Measurements from ENCODE around the gene CDK14. TPM values are rescaled to one million over a fixed set of nuclear protein-coding genes. Genes with fewer than 3 reads are reported as not detected.

The CDK14 gene
- total and polyA plus RNA-seq, 10 of the 15 experiments (the other 5 are each of a cell fraction or from before 2014, with no cell fraction given): 6.5 to 61.3 (median 24.2) TPM

DNA sequence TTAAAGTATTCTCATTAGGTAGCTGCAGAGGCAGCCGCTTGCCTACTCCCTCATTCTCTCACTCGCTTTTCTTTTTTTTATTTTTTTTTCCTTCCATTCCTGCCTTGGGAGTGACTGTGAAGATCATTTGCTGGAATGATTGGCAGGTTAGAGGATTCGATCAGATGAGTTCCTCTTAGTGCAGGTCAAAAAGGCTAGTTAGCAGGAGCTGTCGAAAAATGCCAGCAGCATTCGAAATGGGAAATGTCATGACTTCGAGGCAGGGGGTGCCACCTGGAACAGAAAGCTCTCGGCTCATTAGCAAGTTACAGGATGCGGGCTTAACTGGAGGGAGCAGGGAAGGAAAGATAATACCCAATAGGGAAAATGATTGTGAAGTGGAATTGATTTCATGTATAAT, 530.6 kb downstream of the CDK14 start (continued):
- TF ChIP-seq POLR2AphosphoS5 (IDR thresholded peaks at IDR 0.05; ENCODE audit: low read length) (no peak), IRF3 (IDR thresholded peaks at IDR 0.05) (no peak), STAT1 (conservative IDR thresholded peaks at IDR 0.05) (no peak)

DNA sequence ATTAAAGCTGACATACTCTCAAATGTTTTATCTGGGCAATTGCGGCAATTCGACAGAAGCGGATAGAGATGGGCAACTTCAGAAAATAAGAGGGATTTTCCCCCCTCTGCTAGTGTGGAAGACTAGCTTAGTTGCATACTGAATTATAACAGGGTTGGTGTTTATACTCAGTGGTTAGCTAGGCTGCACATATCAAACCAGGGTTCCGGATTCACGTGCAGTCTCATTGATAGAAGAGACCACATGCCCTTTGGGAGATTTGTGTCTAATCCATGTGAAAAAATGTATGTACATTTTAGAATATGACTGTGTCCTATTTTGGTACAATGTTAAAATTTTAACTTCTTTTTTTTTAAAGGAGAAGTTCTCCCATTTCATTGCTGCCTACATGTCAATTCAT, 531.2 kb downstream of the CDK14 start:
- Histone ChIP-seq H3K9ac (ENCODE audit: control insufficient read depth, insufficient read depth, low read length) (no peak overlapping the region), H3K27me3 (replicated peaks in 1 of 2; ENCODE audit: control insufficient read depth in 2 of 2, insufficient read depth in 2 of 2, low read length in 1 of 2) (no peaks in the 10 kb centered on the region), H3K9me3 (replicated peaks; ENCODE audit: control insufficient read depth, insufficient read depth, low read length) (no peaks in the 10 kb centered on the region), H4K20me1 (ENCODE audit: control insufficient read depth, insufficient read depth) (no peaks in the 10 kb centered on the region), H3K36me3 (ENCODE audit: control insufficient read depth in 2 of 2, insufficient read depth in 2 of 2, low read length in 1 of 2) (peaks cover 0 to 5% of the 10 kb centered on the region in 2 experiments; a peak in 1 of 4 replicates), H2AFZ (ENCODE audit: control insufficient read depth, low read depth, low read length) (no peak overlapping the region), H3K4me1 (ENCODE audit: control insufficient read depth, insufficient read depth, low read length) (no peaks in the 10 kb centered on the region), H3K79me2 (ENCODE audit: control insufficient read depth, insufficient read depth, low read length) (no peaks in the 10 kb centered on the region), H3K4me3 (no peak overlapping the region), H3K4me2 (ENCODE audit: control insufficient read depth, insufficient read depth) (no peak overlapping the region), H3K27ac (ENCODE audit: control insufficient read depth, insufficient read depth) (no peak overlapping the region)
- ChIA-PET RAD21 (ENCODE audit: unreplicated experiment) (no interaction called here), POLR2A (no interaction called here), SMC1A (ENCODE audit: uncharacterized antibody, unreplicated experiment) (interaction anchor here (0.8 to 1.2 kb wide), 3 partner anchors 9 to 674 kb away, joined by 3 to 4 read pairs (median 3); no protein-coding TSS in a partner anchor), CTCF (no interaction called here)
- FAIRE-seq (no peak), ATAC-seq (no peak), DNase-seq (ENCODE audit: low read depth, low spot score) (no peak)
- WGBS (ENCODE audit: insufficient coverage, insufficient replicate concordance, low lambda C conversion rate, missing lambda C conversion rate): 96% methylated on average over 5 of the region's 5 CpGs
- in situ Hi-C loops (cut with MboI): no loop called here
- no TSS peak for BruUV-seq (replicated peaks)
- TF ChIP-seq NFYA (IDR thresholded peaks at IDR 0.05; ENCODE audit: borderline replicate concordance, low read depth, low read length): no peak
- TF ChIP-seq KDM1A (IDR thresholded peaks at IDR 0.05; ENCODE audit: borderline replicate concordance): no peak
- no peak for TF ChIP-seq NRF1 (conservative IDR thresholded peaks at IDR 0.05; ENCODE audit: low read depth, low read length)
- TF ChIP-seq, protein P1, sequence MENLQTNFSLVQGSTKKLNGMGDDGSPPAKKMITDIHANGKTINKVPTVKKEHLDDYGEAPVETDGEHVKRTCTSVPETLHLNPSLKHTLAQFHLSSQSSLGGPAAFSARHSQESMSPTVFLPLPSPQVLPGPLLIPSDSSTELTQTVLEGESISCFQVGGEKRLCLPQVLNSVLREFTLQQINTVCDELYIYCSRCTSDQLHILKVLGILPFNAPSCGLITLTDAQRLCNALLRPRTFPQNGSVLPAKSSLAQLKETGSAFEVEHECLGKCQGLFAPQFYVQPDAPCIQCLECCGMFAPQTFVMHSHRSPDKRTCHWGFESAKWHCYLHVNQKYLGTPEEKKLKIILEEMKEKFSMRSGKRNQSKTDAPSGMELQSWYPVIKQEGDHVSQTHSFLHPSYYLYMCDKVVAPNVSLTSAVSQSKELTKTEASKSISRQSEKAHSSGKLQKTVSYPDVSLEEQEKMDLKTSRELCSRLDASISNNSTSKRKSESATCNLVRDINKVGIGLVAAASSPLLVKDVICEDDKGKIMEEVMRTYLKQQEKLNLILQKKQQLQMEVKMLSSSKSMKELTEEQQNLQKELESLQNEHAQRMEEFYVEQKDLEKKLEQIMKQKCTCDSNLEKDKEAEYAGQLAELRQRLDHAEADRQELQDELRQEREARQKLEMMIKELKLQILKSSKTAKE (IDR thresholded peaks at IDR 0.05; ENCODE audit: low read depth, poor library complexity, severe bottlenecking): no peak
- no peak for TF ChIP-seq SIN3A (IDR thresholded peaks at IDR 0.05; ENCODE audit: low read depth, low read length)
- TF ChIP-seq SMARCA5 (IDR thresholded peaks at IDR 0.05): no peak
- TF ChIP-seq ATF7 (IDR thresholded peaks at IDR 0.05; ENCODE audit: low read depth): no peak
- TF ChIP-seq SREBF1 (IDR thresholded peaks at IDR 0.05; ENCODE audit: low read length): no peak
- no peak for TF ChIP-seq EGR1 (IDR thresholded peaks at IDR 0.05; ENCODE audit: borderline replicate concordance in 1 of 2, low read depth in 2 of 2, low read length in 2 of 2)
- TF ChIP-seq SUZ12 (IDR thresholded peaks at IDR 0.05; ENCODE audit: unreplicated experiment): no peak
- TF ChIP-seq SP1 (IDR thresholded peaks at IDR 0.05; ENCODE audit: low read depth, low read length): no peak
- TF ChIP-seq BCL11A (IDR thresholded peaks at IDR 0.05; ENCODE audit: low read depth, low read length): no peak
- no peak for TF ChIP-seq RB1 (IDR thresholded peaks at IDR 0.05; ENCODE audit: borderline replicate concordance)
- intact Hi-C loops (cut with micrococcal nuclease; ENCODE audit: unreplicated experiment): no loop called here

Measured in GM12878 (cell line).